Measurements from ENCODE around the gene ZRANB1.
"Not testable (repeated sequence)": the region's sequence is repeated elsewhere in the genome, so short reads cannot be mapped to it uniquely, and the experiment has no call there.

ZRANB1 gene

DNA sequence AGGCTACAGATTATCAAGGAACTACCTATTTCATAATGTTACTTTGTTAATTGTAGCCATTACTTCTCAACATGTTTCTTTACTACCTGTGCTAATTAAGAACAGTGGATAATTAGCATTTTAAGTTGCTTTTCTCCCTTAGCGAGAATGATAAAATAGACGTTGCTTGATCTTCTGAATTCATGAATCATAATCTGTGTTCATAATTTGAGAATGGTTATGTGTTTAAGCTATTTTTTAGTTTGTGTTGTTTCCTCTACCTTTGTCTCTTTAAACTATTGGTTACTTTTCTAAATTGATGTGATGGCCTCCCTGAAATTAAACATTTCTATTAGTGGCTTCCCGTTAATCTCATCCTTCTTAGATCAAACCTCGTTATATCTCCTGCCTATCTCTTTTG is at the start of gene ZRANB1:
TSS of gene ZRANB1 (plus strand) at position 301 of the 400 bp plus-strand sequence. CDS start 371 bp downstream, outside the sequence.
- no peak for DNase-seq

DNA sequence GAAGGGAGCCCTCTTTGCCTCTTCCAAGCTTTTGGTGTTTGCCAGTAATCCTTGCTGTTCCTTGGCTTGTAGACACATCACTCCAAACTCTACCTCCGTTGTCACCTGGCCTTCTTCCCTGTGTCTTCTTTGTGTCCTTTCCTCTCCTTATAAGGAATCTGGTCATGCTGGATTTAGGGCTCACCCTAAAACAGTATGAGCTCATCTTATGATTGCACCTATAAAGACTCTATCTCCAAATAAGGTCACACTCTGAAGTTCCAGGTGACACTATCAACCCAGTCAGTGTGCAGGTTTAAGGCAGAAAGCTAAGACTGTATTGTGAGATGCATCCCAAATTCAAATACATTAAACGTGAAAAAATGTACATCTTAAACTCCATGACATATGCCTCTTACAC is 49.0 kb upstream of the ZRANB1 start:
- DNase-seq = no peak

DNA sequence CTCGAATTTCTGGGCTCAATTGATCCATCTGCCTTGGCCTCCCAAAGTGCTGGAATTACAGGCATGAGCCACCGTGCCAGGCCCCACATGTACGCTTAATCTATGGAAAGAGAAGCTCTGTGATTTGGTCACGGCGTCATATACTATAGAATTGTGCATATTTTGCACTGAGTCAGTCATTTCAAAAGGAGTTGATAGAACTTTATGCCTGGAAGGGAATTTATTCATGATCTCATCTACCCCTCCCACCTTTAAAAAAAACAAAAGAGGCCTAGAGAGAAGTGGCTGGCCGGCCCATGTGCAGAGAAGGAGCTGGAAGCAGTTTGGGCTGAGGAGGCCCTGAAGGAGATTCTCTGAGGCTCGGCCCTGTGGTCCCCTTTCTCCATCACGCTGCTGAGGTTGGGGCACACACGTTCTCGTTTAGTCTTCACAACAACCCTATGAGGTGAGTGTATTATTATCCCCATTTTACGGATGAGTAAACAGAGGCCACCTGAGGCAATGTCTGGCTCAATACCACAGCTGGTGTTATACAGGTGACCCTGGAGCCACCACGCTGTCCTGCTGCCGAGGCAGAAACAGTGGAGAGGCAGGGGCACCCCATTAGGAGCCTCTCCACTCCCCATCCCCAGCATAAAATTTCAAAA is 47.2 kb upstream of the ZRANB1 start:
- DNase-seq = no peak

DNA sequence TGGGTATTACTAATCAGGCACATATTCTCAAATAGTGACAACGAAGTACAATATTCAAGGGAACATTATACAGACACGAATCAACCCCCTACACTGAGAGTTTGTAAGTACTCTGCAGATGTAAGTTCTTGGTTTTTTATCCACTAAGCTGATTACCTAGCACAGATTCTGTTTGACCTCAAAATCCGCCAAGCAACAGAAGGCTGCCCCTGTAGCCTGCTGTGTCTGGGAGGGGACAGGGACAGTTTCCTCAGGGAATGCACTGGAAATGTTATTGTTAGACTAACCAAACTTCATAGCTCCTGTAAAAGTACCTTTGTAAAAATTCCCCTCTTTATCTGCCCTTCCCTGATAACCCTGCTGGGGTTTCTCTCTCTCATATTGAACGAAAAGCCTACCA is 45.2 kb upstream of the ZRANB1 start:
- no peak for DNase-seq

DNA sequence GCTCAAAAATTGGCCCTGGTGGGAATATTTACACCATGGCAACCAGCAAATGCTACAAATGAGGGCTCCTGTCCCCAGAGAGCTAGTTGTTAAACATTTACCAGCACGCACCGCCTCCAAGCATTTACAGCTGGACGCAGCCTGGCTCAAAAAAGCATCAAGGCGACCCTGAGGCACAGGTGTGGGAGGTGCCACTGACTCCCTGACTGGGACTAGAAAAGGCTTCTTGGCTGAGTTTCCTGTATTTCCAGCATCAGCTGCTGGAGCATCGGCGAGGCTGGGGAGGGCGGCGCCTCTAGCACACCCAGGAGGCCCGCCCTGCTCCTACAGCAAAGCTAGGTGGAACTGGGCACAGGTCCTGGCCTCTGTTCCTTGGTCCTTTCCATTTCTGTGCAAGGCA is 43.5 kb upstream of the ZRANB1 start:
- no peak for DNase-seq

DNA sequence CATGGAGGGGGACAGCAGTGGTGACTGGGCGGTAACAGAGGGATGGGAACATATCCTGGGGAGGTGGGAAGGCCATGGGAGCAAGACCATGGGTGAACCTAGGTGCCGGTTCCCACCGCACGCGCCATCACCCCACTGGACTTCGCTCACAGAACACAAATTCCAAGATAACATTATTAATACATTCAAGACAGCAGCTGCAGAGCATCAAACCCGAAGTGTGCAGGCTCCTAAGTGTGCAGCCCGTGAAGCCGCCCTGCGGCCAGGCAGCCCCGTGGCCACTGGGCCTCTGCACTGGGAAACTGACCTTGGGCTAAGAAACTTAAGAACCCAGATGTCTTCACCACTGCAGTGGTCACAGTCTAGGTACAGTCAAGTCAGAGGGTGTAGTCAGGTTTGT is 42.8 kb upstream of the ZRANB1 start:
- no peak for DNase-seq

DNA sequence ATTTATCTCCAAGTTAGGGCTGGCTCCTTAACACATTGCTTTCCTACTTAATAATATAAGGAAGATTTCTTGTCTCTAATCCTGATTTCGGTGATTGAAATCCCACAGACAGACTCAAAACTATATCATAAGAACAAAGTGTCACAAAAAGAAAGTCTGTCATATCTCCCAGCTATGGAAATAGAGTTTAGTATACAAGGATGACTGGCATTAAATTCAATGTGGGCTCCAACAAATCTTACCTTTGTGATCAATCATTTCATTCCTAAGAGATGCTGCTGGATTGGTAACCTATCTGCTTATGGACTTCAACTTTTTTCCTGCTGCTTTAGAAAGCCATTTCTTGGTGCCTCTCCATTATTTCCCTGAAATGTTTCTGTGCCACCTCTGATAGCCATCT is 39.5 kb upstream of the ZRANB1 start:
- DNase-seq = no peak

DNA sequence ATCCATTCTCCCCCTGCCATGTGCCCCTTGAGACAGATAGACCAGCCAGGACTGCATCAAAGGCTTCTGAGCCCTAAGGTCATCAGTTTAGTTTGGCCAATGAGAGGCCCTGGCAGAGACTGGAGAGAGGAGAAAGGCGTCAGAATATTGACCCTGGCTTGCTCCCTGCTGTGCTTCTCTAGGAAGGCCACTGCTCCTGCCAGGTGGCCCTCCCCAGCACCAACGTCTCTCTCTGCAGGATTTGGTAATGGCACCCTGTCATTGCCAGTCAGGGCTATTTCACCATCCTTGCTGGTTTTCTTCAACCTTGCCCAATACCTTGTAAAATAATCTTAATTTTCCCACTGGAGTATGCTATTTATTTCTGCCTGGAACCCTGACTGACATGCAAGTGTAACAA is 38.8 kb upstream of the ZRANB1 start:
- no peak for DNase-seq

DNA sequence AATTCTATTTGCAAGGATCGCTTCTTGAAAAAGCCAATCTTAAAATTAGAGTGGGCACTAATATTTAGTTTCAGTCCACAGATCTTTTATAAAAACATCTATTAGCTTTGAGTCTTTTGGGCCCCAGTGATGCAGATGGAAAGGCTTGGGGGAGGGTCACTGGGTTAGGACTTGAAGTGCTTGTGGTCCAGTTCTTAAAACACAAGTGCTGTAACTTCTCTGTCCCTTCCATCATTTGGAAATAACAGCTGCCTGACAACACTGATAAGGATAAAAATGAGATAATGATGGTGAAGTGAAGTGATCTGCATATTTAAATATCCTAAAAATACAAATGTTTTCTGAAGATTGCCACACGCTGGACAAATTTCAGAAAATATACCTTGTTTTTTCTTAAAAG is 37.1 kb upstream of the ZRANB1 start:
- no peak for DNase-seq

DNA sequence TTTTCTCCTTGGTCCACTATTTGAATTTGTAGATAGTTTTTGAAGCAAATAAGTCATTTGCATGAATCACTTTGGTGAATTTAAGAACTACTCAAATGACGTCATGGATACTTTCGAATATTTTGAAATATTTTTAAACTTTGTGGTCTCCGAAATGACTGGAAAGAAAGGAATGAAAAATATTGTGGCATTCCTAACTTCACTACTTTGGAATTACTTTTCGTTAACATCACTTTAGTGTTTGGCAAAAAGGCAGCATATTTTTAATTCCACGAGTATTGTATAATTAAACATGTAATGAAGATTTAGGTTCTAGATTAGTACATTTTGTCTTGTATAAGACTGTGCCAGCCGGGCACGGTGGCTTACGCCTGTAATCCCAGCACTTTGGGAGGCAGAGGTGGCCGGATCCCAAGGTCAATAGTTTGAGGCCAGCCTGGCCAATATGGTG is 35.3 kb upstream of the ZRANB1 start:
- no peak for DNase-seq

DNA sequence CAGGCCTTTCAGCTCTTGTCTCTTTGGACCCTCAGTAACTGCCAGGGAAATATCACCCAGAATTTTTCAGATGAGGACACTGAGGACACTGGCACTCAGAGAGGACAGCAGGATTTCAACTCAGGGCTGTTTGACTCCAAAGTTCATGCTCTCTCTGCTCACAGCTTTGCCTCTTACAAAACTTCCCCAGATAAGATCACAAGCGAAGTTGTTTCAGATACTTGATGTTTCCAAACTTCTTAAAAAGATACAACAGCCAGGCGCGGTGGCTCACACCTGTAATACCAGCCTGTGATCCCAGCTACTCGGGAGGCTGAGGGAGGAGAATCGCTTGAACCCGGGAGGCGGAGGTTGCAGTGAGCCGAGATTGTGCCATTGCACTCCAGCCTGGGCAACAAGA is 32.4 kb upstream of the ZRANB1 start:
- DNase-seq = no peak

DNA sequence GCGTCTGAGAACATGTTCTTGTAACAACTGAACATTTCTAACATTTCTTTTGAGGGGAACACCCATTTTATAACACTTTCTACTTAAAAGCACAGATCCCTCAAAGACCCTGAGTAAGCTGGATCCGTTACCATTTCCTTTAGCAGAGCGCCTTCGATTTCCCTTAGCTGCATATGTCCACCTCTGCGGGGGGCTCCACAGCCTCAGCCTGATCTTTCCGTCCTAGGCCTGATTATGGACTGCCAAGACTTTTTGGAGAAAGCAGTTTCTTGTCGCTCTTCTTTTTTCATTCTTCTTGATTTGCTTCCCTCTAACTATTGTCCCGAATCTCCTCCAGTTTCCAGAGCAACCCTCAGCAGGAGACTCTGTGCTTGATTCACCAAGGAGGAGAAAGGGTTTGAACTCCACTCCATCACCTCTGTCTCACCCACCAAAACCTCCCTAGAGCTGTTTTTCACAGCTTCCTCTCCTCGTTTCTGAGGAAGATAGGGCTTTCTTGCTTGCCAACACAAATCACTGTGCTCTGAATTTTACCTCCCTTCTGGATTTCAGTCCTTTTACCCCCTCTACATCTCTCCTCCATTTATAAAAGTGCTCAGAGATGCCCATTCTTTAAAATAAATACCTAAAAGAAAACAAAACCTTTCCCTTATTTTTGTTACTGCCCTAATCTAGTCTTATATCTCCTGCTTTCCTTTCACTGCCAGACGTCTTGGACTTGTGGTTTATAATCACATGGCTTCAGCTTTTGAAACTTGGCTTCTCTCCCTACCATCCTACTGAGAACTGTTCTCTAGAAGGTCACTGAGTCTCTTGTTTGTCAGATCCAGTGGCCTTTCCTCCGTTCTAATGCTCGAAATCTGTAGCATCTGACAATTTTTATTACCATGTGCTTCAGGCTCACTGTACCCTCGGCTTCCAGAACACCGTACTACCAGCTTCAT is 30.5 kb upstream of the ZRANB1 start:
- no peak for DNase-seq

DNA sequence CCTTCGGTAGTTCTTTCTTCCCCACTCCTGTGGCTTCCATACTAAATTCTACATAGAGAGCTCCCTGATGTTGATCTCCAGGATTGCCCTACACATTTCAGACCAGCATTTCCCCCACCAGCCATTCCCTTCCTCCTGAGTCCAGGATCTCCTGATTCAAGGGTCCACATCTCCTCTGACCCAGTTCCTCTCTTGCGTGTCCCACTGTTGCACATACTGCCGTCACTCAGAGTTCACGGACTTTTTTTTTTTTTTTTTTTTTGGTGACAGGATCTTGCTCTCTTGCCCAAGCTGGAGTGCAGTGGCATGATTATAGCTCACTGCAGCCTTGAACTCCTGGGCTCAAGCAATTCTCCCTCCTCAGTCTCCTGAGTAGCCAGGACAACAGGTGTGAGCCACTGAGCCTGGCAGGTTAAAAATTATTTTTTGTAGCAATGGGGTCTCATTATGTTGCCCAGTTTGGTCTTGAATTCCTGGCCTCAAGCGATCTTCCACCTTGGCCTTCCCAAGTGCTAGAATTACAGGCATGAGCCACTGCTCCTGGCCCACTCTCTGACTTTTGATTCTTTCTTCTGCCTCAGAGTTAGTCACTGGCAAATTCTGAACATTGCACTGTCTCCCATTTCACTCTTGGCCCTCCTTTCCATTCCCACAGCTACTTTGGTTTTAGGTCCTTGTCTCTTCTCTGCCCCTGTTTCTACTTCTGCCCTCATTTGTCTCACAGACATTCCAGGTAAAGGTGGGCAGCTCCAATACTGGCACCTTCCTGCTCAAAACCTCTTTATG is 29.6 kb upstream of the ZRANB1 start:
- DNase-seq = no peak

DNA sequence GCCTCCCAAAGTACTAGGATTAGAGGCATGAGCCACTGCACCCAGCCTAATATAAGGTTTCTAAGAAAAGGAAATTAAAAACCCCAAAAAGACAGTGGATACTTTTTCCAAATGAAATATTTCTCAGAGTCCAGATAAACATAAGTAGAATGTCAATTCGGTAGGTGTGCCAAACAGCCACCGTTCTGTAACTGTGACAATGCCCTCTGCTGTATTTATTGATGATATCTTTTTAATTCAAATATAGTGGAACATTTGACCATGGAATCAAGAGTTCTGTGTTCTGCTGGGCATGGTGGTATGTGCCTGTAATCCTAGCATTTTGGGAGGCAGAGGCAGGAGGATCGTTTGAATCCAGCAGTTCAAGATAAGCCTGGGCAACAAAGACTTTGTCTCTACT is 28.8 kb upstream of the ZRANB1 start:
- no peak for DNase-seq

DNA sequence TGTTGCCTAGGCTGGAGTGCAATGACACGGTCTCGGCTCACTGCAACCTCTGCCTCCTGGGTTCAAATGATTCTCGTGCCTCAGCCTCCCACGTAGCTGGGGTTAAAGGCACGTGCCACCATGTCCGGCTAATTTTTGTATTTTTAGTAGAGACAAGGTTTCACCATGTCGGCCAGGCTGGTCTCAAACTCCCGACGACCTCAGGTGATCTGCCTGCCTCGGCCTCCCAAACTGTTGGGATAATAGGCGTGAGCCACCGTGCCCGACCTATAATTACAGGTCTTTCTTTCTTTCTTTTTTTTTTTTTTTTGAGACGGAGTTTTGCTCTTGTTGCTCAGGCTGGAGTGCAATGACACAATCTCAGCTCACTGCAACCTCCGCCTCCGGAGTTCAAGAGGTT is 27.5 kb upstream of the ZRANB1 start:
- DNase-seq = not testable (repeated sequence)

DNA sequence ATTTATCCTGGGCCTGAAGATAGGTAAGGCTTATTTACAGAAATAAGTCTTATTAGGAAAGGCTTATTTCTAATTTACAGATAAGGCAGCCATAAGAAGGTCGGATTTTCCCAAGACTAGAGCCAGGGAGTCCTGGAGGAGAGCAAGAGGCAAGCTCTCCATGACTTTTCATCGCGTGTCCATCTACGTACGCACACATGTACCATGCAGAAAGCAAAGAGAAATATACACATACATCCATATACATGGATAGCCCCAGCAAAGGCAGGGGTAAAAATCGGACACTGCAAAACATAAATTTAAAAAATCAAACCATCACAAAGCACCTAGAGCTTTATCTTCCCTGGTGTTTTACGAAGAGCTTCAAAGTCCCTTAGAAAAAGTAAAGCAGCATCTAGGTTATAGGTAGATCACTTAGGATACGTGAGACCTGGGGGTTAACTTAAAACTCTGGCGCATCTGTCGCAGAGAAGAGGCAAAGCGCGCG is 25.8 kb upstream of the ZRANB1 start:
- no peak for DNase-seq

DNA sequence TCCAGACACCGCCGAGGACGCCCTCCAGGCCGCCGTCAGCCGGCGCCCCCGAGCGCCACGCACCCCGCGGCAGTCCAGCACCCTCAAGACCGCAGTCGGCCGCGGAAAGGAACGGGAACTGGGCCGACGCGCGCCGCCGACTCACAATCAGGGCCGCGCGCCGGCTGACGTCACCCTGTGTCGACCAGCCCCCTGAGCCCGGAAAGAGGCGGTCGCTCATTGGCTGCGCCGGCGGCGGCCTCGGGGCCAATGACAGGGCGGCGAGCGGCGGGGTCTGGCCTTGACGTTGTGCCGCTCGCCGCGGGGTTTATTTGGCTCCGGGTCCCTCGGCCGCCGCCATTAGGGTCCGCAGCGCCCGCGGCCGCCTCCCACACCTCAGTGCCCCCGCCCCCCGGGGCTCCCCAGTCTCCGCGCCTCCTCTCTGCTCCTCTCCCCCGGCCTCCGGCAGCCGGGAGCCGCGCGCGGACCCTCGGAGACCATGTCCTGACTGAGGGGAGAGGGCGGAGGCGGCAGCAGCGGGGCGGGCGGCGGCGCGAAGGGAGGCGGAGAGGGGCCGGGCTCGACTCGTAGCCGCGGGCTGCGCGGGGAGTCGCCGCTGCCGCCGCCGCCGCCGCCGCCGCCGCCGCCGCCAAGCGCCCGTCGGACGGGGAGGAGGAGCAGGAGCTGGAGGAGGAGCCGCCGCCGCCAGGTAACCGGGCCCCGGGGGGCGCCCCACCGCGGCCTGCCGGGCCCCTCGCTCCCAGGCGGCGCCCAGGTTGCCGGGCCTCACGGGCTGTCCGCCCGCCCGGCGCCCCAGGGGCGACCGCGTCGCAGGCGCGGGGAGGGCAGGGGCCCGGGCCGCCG is 25.1 kb upstream of the ZRANB1 start:
- DNase-seq = peak; percentile 97 to 98

DNA sequence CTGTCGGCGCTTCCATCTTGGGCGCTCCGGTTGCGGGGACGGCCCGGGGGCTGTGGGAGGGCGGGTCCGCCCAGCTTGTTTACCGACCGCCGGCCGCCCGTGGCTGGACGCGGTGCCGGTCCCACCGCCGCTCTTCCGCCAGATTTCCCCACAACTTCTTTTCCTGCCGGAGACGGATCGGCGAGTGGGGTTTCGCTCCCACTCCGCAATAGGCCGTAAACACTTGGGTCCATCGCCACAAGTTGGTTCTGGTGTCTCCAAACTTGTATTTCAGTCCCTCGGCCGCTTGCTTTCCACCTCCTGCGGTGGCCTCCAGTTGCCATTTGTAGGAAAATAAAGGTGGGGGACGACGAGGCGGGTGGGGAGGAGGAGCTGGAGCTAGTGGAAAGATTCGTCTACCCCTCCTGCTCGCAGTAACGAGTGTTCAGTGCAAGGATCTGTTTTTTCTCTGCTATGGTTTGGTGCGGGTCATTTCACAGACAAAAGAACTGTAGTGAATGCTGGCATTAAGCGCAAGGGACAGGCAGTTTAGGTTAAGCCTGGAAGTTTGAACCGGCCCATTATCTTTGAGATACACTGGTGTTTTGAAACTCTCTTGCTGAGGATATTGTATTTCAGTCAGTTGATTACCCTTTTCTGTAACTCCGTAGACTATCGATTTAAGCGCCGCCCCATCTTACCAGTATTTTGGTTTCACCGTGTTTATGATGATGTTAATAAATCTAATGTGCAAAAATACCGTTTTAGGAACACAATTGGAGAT is 24.3 kb upstream of the ZRANB1 start:
- DNase-seq = peak; percentile 16 to 28

DNA sequence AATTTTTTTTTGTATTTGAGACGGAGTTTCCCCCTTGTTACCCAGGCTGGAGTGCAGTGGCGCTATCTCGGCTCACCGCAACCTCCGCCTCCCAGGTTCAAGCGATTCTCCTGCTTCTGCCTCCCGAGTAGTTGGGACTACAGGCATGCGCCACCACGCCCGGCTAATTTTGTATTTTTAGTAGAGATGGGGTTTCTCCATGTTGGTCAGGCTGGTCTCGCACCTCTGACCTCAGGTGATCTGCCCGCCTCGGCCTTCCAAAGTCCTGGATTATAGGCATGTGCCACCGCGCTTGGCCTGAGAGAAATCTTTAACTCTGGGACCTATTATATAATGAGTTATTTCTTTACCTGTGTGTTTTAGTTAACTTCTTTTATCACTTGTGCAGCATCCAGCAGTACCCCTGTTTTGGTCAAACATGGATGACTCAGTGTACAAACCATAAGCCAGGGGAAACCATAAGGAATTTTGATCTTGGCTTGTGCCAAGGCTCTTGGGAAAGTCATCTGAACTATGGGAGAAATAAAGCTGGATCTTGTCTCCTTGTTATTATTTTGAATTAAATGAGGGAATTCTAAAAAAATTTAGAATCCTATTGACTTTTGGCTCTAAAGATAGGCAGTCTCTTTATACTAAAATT is 23.6 kb upstream of the ZRANB1 start:
- DNase-seq = peak in 1 of 2 donors; percentile 22

DNA sequence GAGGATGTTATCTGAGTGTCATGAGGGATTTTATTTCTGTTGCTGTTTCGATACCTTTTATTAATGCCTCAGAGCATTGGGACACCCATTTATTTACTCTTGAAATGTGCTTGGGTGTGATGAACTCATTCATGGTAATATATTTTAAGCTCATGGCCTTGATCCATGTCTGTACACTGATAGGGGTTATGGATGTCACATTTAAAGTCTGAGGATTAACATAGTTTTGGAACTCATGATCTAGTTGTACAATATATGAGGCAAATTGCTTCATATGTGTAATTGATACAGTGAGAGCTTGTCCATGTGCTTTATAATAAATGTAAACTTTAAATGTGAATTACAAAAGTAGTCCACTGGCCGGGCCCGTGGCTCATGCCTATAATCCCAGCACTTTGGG is 23.0 kb upstream of the ZRANB1 start:
- DNase-seq = no peak

DNA sequence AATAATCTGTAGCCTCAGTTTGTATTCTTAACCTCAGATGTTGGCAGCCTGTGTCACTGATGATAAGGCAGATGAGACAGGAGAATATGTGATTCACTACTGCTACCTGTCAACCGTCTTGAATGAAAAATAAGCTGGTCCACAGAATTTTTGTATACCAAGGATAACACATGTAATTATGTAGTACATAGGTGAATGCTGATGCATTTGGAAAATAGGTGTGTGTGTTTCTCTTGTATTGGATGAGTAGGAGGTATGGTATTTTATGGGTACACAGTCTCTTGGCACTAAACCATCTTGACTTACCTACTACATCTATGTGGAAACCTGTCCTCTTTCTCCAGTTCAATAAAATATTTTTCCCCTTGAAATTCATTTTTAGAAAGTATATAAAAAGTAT is 20.7 kb upstream of the ZRANB1 start:
- no peak for DNase-seq

Measured in CD4-positive, alpha-beta T cell treated with Interleukin-1 beta for 1 hour (primary cell).